Esophagus squamous epithelium (tissue), 4 donors: ENCODE measurements around the gene CPED1.

Experiments
- CTCF ChIP-seq, 6 experiments: fragments of 450-650 bp in 4 of 6; fragments of 200-600 bp in 2 of 6; sonication (generic) in 2 of 6; IDR thresholded peaks; one replicate each; pipeline ENCODE4 v1.5.1; 2016 to 2019; ENCODE audit warnings: antibody characterized with exemption in 6 of 6, mild to moderate bottlenecking in 4 of 6, moderate library complexity in 4 of 6
- POLR2A ChIP-seq, 4 donors: fragments of 450-650 bp; IDR thresholded peaks; one replicate each; pipeline ENCODE4 v1.6.1; 2017; ENCODE audit warnings: antibody characterized with exemption in 4 of 4, mild to moderate bottlenecking in 4 of 4, moderate library complexity in 3 of 4

GRCh38 chr7:121269798-121270197 lies 281.3 kb downstream of the CPED1 start:
- TF ChIP-seq CTCF (IDR thresholded peaks at IDR 0.05): no peak
- no peak for TF ChIP-seq POLR2A (IDR thresholded peaks at IDR 0.05)
